GM19043 (cell line): ENCODE measurements around the gene SSBP1.
"Not testable (repeated sequence)": the region's sequence is repeated elsewhere in the genome, so short reads cannot be mapped to it uniquely, and the experiment has no call there.

Experiments used
- ATAC-seq: cut with Tn5 transposase; IDR thresholded peaks from one replicate; pipeline ENCODE4 v1.9.1; 2021; ENCODE audit warnings: low read depth; ENCODE audit not compliant: unreplicated experiment

The SSBP1 gene

DNA sequence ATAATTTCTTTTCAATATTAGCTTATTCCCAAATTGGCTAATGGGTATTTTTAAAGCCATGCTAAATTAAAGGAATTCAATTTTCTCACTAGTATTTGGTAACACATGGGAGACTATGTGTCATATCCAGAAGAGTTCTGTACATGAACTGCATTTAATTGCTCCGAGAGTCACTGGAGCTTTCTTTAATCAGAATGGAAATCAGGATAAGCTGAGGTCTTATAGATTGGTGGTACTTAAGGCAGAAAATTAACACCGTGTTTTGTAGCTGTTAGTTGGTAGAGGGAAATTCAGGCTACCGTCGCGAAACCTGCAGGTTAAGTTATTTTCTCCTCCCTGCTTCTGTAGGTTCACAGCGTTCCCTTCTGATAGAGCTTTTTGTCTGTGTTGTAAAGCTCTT lies 29.8 kb upstream of the SSBP1 start, which contains the start of gene WEE2:
Gene WEE2 (plus strand): TSS at position 3 of the 400 bp plus-strand sequence. CDS start 406 bp downstream, outside the sequence.
- ATAC-seq: no peak

DNA sequence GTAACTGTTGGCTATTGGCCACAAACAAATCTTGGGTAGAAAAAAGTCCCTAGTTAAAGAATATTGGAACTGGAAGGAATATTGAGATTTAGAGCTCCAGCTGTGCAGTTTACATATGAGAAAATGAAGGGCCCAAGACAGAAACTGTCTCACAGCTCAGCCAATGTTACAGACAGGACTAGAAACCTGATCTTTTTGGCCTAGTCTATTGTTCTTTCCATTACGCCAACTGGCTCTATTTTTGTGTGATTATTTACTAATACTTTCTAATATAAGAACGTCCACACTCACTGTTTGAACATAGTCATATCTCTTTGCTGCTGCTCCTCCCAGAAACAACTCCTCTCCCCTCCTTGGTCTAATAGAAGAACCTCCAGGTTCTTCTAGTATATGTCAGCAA lies 28.8 kb upstream of the SSBP1 start:
- no peak for ATAC-seq

DNA sequence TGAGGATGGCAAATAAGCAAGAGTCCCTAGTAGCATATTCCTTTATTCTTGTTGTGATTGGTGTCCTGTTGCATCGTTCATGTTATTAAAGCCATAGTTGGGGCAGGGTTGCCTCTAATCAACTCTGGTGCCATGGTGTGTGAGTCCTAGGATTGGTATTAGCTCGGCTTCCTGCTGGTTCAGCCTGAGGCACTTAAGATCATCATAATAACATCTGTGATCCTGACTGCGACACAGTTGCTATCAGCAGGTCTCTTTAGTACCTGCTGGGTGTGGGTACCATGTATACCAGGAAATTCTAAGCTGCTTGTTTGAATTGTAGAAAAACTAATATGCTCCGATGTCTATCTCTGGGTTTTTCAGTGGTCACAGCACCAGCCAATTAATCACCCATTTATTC lies 28.4 kb upstream of the SSBP1 start:
- no peak for ATAC-seq

DNA sequence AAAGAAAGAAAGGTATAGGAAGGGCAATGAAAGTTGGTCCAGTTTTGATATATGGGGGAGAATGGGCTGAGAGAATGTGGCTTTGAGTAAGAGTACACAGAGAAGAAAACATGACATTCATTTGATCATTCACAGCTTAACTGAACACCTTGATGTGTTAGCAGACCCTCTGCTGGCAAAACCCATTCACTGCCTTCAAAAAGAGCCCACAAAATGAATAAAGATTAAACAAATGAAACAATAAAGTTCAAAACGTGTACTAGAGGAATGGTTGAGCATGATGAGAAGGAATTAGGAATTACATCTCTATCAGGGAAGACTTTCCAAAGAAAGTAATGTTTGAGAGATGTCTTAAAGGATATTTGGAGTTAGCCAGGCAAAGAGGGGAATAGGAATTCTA lies 27.9 kb upstream of the SSBP1 start:
- ATAC-seq: no peak

DNA sequence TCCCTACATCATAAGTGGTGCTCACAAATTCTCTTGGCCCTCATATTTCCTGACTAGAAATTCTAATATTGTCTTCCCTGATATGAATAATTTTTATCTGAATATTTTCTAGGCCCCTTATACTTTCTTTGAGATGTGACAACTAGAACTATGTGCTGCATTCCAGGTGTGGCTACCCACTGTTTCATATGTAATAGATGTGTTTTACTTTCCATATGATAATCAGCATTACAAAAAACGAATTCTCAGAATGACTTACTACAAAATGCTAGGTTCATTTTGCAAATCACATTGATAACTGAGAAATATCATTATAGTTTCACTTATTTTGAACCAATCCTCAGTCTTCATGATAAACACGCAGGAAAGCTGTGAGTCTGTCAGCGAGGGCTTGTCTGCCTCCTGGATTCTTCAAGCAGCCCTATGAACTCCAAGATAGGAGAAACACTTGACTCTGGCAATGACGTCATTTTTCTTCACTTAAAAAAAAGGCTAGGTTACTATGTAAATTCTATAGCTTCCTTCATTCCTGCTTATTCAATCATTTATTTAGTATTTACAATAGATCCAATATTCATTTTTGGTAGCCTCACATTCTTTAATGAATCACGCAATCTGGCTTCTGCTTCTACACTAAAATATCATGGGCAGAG lies 25.4 kb upstream of the SSBP1 start:
- no peak for ATAC-seq

DNA sequence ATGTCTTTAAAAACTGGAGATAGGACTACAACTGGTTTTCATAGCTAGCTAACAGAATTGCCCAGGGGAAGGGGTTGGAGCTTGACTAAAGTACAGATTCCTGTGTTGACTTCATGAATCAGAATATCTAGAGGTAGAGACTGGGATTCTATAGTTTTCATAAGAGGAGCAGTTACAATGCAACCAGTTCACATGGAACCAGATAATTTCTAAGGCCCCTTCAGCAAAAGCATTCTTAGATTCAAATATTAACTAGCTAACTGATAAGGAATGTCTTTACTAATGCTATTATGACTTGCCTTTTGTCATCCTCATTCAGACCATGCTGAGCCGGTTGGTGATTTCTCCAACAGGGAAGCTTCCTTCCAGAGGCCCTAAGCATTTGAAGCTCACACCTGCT lies 24.3 kb upstream of the SSBP1 start:
- no peak for ATAC-seq

DNA sequence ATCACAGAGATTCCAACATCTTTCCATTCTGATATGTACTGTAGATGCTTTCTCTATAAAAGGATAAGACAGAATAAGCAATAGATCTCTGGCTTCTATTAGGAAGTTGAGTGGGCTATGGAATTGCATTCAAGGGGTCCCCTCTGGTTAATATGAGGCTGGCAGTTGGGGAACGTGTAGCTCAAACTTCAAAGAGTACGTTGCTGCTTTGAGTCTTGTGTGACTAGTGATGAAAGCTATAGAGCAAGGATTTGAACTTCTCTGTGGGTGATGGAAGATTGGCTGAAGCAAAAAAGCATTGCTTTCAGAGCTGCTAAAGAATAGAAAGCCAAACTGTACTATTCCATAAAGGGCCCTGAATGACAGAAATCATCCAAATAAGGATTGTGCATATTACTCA lies 23.6 kb upstream of the SSBP1 start:
- no peak for ATAC-seq

DNA sequence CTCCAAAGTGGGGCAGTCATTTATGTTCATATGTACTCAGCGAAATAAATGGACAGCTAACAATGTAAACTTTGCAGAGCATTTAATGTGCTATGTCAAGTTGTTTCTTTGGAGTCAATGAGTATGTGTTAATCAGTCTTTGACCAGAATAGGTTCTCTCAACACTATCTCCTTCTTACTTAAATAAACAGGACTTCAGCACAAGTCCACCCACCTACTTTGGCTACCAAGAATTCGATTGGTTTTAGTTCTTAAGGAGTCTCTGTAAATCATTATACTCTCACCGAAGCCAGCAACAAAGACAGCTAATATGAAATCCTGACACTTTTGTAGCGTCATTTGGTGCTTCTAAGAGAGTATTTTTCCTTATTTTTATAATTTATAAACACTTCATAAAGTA lies 23.1 kb upstream of the SSBP1 start:
- no peak for ATAC-seq

DNA sequence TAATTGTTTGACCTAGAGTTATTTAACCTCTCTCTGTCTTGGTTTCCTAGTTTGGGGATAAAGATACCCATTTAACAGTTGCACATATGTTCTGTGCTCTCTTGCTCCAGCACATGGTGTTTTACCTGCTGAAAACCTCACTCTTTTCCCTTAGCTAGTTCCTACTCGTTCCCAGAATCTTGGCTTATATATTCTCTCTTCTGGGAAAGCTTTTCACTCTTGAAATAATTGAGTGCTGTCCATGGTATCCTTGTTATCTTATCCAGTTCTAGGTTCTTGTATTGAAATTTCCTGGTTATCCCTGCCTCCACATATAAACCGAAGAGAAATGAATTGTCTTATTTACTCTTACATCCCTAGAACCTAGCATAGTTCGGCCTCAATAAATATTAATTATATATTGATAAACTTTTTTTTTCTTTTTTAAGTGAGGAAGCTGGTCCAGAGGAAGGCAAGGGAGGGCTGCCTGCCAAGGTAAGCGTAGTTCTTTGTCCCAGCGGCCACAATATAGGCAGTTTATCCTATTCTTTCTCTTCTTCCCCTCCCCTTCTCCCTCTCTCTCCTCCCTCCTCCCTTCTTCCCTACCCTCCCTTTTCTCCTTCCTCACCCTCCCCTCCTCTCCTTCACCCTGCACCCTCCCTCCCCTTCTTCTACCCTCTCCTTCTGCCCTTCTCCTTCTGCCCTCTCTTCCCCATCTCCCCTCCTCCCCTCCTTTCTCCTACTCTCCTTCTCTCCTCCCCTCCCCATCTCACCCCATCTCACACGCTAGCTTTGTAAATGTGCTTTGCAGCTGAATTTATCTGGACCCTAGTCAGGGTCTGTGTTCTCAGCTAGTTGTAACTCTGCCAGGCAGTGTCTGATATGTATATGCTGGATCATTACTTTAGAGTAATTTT lies 22.1 kb upstream of the SSBP1 start:
- ATAC-seq: no peak

DNA sequence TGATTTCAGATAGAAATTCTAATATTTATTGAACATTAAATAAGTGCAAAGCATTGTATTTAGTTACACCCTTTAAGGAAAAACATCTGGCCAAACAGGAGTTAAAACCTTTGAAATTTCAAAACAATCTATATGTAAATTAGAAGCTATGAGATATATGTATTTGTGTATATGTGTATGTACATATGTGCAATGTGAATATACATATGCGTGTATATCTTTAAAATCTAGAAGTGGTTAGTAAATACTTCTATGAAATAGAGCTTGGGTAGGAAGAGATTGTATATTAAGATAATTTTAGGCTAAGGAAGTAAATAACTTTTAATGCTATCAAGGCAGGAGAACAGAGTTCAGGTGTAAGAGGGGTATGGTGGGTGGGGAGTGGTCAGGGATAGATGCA lies 20.7 kb upstream of the SSBP1 start:
- no peak for ATAC-seq

DNA sequence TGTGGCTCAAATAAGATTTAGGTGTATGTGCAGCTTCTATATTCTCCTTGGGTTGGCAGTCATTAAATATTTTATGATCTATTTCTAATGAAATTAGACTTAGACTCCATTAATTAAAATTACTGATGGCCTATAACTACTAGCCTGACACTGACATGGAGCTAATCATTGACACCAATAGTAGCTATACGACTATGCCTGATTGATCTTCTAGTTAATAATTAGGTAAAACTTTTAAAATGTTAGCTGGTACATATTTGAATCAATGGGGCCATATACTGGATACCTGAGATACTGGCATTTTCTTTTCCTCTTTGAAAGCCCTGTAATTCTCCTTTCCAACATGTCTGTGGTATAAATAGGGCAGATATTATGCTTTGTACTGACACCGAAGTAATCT lies 15.6 kb upstream of the SSBP1 start:
- no peak for ATAC-seq

DNA sequence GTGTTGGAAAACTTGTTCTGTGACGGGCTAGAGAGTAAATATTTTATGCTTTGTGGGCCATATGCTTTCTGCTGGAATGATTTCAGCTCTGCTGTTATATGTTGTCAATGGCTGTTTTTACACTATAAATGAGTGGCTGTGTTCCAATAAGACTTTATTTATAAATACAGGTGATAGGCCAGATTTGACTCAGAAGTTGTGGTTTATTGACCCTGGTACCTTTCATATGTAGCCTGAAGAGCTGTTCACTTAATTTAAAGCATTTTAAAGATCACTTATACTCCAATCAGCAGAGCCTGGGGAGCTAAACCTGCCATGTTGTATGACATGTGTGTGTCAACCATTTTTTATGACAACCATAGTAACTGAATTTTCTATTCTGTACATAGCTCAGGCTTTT lies 9.1 kb upstream of the SSBP1 start:
- no peak for ATAC-seq

DNA sequence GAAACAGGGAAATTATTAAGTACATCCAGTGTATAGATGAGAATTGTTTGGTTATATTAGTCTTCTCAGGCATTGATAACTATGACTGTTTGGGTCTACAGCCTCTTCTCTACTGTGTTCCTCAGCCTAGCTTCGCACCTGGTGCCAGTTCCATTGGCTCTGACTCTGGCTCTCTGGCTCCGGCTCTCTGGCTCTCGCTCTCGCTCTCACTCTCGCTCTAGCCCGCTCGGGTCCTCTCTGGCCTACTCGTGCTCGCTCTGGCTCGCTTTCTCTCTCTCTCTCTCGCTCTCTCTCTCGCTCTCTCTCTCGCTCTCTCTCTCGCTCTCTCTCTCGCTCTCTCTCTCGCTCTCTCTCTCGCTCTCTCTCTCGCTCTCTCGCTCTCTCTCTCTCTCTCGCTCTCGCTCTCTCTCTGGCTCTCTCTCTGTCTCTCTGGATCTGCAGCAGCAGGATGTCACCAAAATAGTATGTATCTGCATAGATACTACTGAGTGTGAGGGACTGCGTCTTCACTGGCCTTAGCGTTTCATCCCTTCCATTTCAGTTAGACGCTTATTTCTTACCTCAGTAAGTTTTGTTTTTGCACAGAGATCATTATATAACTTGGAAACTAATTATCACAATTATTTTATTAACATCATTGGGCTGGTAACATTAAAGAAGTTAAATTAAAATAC lies 6.5 kb upstream of the SSBP1 start:
- no peak for ATAC-seq

DNA sequence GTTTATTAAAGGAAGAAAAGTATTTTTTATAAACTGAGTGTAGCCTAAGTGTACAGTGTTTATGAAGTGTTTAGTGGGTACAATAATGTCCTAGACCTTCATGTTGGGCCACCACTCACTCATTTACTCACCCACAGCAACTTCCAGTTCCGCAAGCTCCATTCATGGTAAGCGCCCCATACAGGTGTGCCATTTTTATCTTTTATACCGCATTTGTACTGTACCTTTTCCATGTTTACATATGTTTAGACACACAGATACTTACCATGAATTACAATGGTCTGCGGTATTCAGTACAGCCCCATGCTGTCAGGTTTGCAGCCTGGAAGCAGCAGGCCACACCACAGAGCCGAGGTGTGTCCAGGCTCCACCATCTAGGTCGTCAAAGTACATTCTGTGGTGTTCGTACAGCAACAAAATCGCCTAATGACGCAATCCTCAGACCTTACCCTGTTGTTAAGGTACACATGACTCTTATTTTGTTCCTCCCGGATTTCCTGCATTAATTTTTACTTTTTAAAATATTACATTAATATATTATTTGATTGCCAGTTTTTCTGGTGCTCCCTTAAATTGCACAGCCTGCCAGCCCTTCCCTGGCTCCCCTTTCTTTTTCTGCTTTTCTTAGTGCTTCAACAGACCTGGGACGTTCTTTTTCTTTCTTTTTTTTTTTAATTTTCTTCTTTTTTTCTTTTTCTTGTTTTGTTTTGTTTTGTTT lies 881 bp upstream of the SSBP1 start:
- ATAC-seq: no peak

DNA sequence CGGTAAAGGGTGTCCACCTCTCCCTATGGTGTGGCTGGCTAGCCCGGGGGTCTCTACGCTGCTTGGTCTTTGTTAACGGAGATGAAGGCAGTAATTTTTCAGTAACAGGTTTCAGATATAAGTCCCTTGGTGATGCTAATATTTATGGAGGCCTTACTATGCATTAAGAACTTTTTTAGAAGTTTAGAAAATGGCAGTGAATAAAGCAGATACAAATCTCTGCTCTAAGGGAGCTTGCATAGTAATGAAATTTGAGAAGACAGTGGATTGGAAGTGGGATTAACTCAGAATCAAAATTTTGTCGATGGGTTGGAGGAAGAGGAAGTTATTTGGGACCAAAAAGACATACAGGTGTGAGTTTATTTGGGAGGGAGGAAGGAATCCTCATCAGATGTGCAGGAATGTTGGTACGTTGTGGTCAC lies 445 bp downstream of the SSBP1 start:
- peak; percentile 34 for ATAC-seq

DNA sequence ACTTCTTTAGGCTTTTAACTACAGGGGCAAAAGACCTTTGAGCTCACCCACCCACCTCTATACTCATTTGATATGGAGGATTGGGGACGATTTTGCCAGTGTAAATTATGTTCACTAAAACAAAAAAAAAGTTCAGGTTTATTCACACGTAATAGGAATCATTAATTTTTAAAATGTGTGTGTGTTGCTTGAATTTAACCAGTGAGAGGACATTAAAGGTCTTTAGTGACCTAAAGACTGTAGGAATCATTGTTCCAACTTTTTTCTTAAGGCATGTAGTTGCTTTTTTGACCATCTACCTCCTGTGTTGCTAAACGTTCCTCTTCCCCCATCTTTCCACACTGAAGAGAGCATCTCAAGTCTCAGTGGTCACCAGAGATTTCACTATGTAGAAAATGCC lies 1.1 kb downstream of the SSBP1 start:
- no peak for ATAC-seq

DNA sequence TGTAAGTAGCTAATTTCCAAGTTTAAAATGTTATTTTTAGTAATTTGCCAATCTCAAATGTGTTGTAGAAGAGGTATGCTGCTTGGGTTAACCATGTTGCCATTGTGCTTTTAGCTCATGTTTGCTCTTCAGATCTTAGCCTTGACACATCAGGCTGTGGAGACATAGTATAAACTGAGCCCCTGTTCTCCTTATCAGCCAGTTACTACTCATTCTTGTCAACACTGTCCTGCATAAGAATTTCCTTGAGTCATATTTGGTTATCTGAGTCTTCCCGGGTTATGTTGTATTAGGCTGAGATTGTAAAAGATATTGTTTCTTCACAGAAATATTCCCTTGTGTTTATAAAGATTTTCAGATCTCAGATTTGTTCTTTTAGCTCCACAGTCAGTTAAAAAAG lies 4.1 kb downstream of the SSBP1 start:
- ATAC-seq: no peak

DNA sequence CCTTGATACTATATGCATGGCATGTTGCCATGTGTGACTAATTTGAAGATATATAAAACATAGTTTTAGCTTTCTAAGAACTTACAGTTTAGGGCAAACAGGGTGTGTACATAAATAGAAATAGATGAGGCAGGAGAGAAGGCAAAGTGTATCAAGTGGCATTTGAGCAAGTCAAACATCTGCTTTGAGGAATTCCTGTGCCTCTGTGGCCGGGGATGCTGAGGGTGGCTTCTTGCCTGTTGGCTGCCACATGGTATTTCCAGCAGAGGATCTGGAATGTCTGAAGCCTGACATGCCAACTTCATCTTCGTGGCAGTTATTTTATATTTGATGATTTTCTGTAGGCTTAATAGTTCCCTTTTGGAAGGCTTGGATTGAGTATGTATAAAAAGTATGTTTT lies 6.0 kb downstream of the SSBP1 start:
- ATAC-seq: no peak

DNA sequence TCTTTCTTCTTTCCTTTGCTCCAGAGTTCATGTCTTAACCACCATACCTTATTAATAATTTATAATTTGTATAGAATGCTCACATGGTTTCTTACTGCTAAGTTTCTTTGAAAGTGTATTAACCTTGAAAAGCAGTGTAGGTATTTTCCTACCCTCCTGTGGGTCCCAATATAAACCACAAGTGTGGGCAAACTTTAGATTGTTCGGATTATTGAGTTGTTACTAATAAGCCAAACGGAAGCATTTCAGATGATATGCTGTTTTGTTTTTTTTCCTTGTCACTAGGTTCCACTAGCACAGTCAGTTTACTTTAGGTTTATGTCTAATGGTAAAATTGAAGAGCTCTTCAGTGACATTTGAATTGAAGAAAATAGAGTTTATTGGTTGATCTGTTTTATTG lies 10.2 kb downstream of the SSBP1 start:
- ATAC-seq: no peak

DNA sequence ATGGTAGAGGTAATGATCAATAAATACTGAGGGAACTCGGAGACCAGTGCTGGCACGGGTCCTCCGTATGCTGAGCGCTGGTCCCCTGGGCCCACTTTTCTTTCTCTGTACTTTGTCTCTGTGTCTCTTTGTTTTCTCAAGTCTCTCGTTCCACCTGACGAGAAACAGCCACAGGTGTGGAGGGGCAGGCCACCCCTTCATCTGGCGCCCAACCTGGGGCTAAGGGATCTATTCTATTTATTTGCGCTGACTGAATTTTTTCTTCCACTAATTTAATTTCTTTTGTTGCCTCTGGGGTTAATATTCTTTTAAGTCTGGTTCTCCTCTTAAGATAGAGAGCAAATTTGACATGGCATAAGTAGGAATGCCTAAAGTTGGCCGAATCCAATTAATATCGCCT lies 13.7 kb downstream of the SSBP1 start:
- ATAC-seq: not testable (repeated sequence)

DNA sequence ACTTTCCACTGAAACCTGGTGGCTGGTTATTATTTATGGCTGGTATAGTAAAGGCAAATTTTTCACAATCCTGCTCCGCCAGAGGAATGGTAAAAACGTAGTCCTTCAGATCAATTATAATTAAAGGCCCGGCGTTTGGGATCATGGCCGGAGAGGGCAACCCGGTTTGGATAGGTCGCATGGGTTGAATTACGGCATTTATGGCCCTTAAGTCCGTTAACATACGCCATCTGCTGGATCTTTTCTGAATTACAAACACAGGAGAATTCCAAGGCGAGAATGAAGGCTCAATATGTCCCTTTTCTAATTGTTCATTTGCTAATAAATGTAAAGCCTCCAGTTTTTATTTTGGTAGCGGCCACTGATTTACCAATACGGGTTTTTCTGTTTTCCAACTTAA lies 14.5 kb downstream of the SSBP1 start:
- no peak for ATAC-seq
